Astrocyte (in vitro differentiated cells and primary cell): ENCODE data around the gene SPATA19. TPM values are rescaled to one million over a fixed set of nuclear protein-coding genes. Genes with fewer than 3 reads are reported as not detected.

Experiments
- DNase-seq: peaks from one replicate; pipeline ENCODE4 v3.0.0-alpha.2; 2010; ENCODE audit warnings: low read depth
- FAIRE-seq: peaks from 2 replicates; lab custom pipeline; 2011; peaks lifted over from hg19 to GRCh38; lab: Jason Lieb, UNC
- H2AFZ ChIP-seq: 2 replicates; pipeline ENCODE4 v1.6.0; 2012; ENCODE audit warnings: low read depth, low read length, inconsistent platforms
- H3K27ac ChIP-seq: 2 replicates; pipeline ENCODE4 v1.5.1; 2011; ENCODE audit warnings: low read depth, low read length, inconsistent platforms
- H3K27me3 ChIP-seq: 2 replicates; pipeline ENCODE4 v1.6.0; 2011; ENCODE audit warnings: low read length, inconsistent platforms; ENCODE audit not compliant: insufficient read depth
- H3K36me3 ChIP-seq: 2 replicates; pipeline ENCODE4 v1.5.1; 2011; ENCODE audit warnings: low read length, inconsistent platforms; ENCODE audit not compliant: insufficient read depth
- H3K4me1 ChIP-seq: 2 replicates; pipeline ENCODE4 v1.5.1; 2011; ENCODE audit warnings: low read length, inconsistent platforms; ENCODE audit not compliant: insufficient read depth
- H3K4me2 ChIP-seq: 2 replicates; pipeline ENCODE4 v1.6.0; 2012; ENCODE audit warnings: low read length, inconsistent platforms
- H3K4me3 ChIP-seq: 2 replicates; pipeline ENCODE4 v1.5.1; 2011; ENCODE audit warnings: low read depth, mild to moderate bottlenecking, low read length, inconsistent platforms; ENCODE audit not compliant: insufficient read depth
- H3K79me2 ChIP-seq: 2 replicates; pipeline ENCODE4 v1.6.0; 2012; ENCODE audit warnings: mild to moderate bottlenecking, low read length, inconsistent platforms; ENCODE audit not compliant: insufficient read depth
- H3K9ac ChIP-seq: 2 replicates; pipeline ENCODE4 v1.6.0; 2012; ENCODE audit warnings: mild to moderate bottlenecking, low read length, inconsistent platforms
- H3K9me3 ChIP-seq: 2 replicates; pipeline ENCODE4 v1.5.1; 2012; ENCODE audit warnings: low read depth, mild to moderate bottlenecking, low read length, inconsistent platforms; ENCODE audit not compliant: insufficient read depth
- H4K20me1 ChIP-seq: 2 replicates; pipeline ENCODE4 v1.6.0; 2012; ENCODE audit warnings: low read length, inconsistent platforms; ENCODE audit not compliant: insufficient read depth
- H3K27ac Mint-ChIP-seq: one replicate; pipeline ENCODE4 v1.8.0; 2021; ENCODE audit warnings: mild to moderate bottlenecking, mixed read lengths; ENCODE audit not compliant: unreplicated experiment
- H3K27me3 Mint-ChIP-seq: one replicate; pipeline ENCODE4 v1.8.0; 2021; ENCODE audit warnings: low read depth, mixed read lengths; ENCODE audit not compliant: unreplicated experiment
- H3K36me3 Mint-ChIP-seq: one replicate; pipeline ENCODE4 v1.8.0; 2021; ENCODE audit warnings: low read depth, mixed read lengths; ENCODE audit not compliant: unreplicated experiment
- H3K4me1 Mint-ChIP-seq: one replicate; pipeline ENCODE4 v1.8.0; 2021; ENCODE audit warnings: low read depth, mixed read lengths; ENCODE audit not compliant: unreplicated experiment
- H3K4me3 Mint-ChIP-seq: one replicate; pipeline ENCODE4 v1.8.0; 2021; ENCODE audit warnings: mild to moderate bottlenecking, moderate library complexity, mixed read lengths; ENCODE audit not compliant: unreplicated experiment
- H3K9me3 Mint-ChIP-seq: one replicate; pipeline ENCODE4 v1.8.0; 2021; ENCODE audit warnings: mild to moderate bottlenecking, mixed read lengths; ENCODE audit not compliant: unreplicated experiment
- EZH2 ChIP-seq: IDR thresholded peaks from 2 replicates; pipeline ENCODE4 v1.6.1; 2012; ENCODE audit warnings: mild to moderate bottlenecking, low read length, inconsistent platforms; ENCODE audit not compliant: insufficient read depth
- total RNA-seq: library from RNA; stranded (reverse); gene quantifications from 2 replicates; pipeline ENCODE4 v1.2.1, GENCODE V29; 2021
- TF ChIP-seq, protein P1 (sequence below): IDR thresholded peaks from 2 replicates; pipeline ENCODE4 v1.5.1; 2011; ENCODE audit warnings: low read depth, mild to moderate bottlenecking, inconsistent platforms, low read length, moderate library complexity; ENCODE audit not compliant: insufficient read depth

SPATA19 gene
- total RNA-seq, 1 donor from 2014 or later = not detected

DNA sequence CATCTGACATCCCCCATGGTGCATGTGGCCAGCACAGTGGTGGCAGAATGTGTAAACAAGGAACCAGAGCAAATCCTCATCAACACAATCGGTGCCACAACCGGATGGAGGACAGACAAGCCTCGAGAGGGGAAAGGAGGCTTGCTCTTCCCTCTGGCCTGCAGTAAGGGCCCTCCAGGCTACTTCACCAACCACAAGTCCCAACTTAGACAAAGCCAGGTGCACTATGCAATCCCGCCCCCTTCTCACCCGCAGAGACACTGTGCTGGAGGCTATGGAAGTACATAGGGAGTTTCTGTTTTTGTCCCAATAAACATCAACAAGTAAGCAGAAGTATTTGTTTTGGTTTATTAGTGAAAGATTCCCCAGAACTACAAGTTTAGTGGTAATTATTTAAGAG lies 54.3 kb downstream of the SPATA19 start:
- Histone ChIP-seq H3K9me3 (no peaks in the 10 kb centered on the region), H3K27me3 (no peaks in the 10 kb centered on the region), H3K4me2 (no peak overlapping the region), H2AFZ (no peak overlapping the region), H3K79me2 (no peaks in the 10 kb centered on the region), H4K20me1 (no peaks in the 10 kb centered on the region), H3K36me3 (no peaks in the 10 kb centered on the region), H3K9ac (no peak overlapping the region), H3K27ac (no peak overlapping the region), H3K4me3 (no peak overlapping the region), H3K4me1 (no peaks in the 10 kb centered on the region)
- Mint-ChIP-seq H3K9me3 (peaks cover 22% of the 10 kb centered on the region), H3K36me3 (no peaks in the 10 kb centered on the region), H3K4me1 (no peaks in the 10 kb centered on the region), H3K27me3 (peaks cover 12% of the 10 kb centered on the region), H3K27ac (no peak overlapping the region), H3K4me3 (no peak overlapping the region)
- FAIRE-seq (no peak), DNase-seq (no peak)
- TF ChIP-seq, protein P1, sequence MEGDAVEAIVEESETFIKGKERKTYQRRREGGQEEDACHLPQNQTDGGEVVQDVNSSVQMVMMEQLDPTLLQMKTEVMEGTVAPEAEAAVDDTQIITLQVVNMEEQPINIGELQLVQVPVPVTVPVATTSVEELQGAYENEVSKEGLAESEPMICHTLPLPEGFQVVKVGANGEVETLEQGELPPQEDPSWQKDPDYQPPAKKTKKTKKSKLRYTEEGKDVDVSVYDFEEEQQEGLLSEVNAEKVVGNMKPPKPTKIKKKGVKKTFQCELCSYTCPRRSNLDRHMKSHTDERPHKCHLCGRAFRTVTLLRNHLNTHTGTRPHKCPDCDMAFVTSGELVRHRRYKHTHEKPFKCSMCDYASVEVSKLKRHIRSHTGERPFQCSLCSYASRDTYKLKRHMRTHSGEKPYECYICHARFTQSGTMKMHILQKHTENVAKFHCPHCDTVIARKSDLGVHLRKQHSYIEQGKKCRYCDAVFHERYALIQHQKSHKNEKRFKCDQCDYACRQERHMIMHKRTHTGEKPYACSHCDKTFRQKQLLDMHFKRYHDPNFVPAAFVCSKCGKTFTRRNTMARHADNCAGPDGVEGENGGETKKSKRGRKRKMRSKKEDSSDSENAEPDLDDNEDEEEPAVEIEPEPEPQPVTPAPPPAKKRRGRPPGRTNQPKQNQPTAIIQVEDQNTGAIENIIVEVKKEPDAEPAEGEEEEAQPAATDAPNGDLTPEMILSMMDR = no peak
- TF ChIP-seq EZH2 = no peak

Other genes with a start within 250 kb of the SPATA19 start
- gene IGSF9B, start 111.5 kb upstream of the SPATA19 start, total RNA-seq = 13.1 and 16.7 TPM in 2 replicates
- gene JAM3, start 223.6 kb upstream of the SPATA19 start, total RNA-seq = 88.3 and 88.4 TPM in 2 replicates